GM12878 (cell line): ENCODE data around the gene NLRC5. TPM values are rescaled to one million over a fixed set of nuclear protein-coding genes. Genes with fewer than 3 reads are reported as not detected.

Experiments used
- BCL11A ChIP-seq: IDR thresholded peaks from 2 replicates; pipeline ENCODE4 v1.6.1; 2011; ENCODE audit warnings: low read depth, low read length
- BCLAF1 ChIP-seq: fragments of 450-650 bp; IDR thresholded peaks from 2 replicates; pipeline ENCODE4 v1.6.1; 2017; ENCODE audit warnings: antibody characterized with exemption, mild to moderate bottlenecking, moderate library complexity
- CBX5 ChIP-seq: sonication (generic); IDR thresholded peaks from 2 replicates; pipeline ENCODE4 v1.6.1; 2016; ENCODE audit warnings: low read depth, moderate library complexity, mild to moderate bottlenecking, inconsistent platforms
- CHD1 ChIP-seq: IDR thresholded peaks from 2 replicates; pipeline ENCODE4 v1.6.1; 2012; ENCODE audit warnings: low read depth, low read length, improper control_type of control experiment
- FOXK2 ChIP-seq: fragments of 450-650 bp; IDR thresholded peaks from 2 replicates; pipeline ENCODE4 v1.6.1; 2017; ENCODE audit warnings: mild to moderate bottlenecking, moderate library complexity
- IKZF2 ChIP-seq, 2 experiments: fragments of 450-650 bp; IDR thresholded peaks; 2 replicates each; pipeline ENCODE4 v1.6.1; 2017; ENCODE audit warnings: mild to moderate bottlenecking in 2 of 2, moderate library complexity in 2 of 2
- IRF4 ChIP-seq: IDR thresholded peaks from 2 replicates; pipeline ENCODE4 v1.6.1; 2011; ENCODE audit warnings: low read depth, low read length
- MXI1 ChIP-seq: fragments of 150-350 bp; IDR thresholded peaks from 2 replicates; pipeline ENCODE4 v1.6.1; 2011; ENCODE audit warnings: low read depth, mild to moderate bottlenecking, inconsistent platforms, low read length, improper control_type of control experiment
- POLR2AphosphoS5 ChIP-seq: IDR thresholded peaks from 2 replicates; pipeline ENCODE4 v1.6.1; 2011; ENCODE audit warnings: mild to moderate bottlenecking, low read length, inconsistent platforms
- RB1 ChIP-seq: fragments of 450-650 bp; formaldehyde crosslinking; IDR thresholded peaks from 2 replicates; pipeline ENCODE4 v1.6.1; 2017; ENCODE audit warnings: mild to moderate bottlenecking, borderline replicate concordance
- SMAD1 ChIP-seq: fragments of 450-650 bp; IDR thresholded peaks from 2 replicates; pipeline ENCODE4 v1.6.1; 2018; ENCODE audit warnings: mild to moderate bottlenecking, low read depth; ENCODE audit not compliant: partially characterized antibody
- SPI1 ChIP-seq: IDR thresholded peaks from 2 replicates; pipeline ENCODE4 v1.6.1; 2011; ENCODE audit warnings: low read depth, mild to moderate bottlenecking, low read length, moderate library complexity, borderline replicate concordance; ENCODE audit not compliant: insufficient read depth
- STAT3 ChIP-seq: IDR thresholded peaks from 2 replicates; pipeline ENCODE4 v1.6.1; 2011; ENCODE audit warnings: low read depth, low read length, improper control_type of control experiment
- TARDBP ChIP-seq: IDR thresholded peaks from 2 replicates; pipeline ENCODE4 v1.6.1; 2016; ENCODE audit warnings: borderline replicate concordance
- TCF12 ChIP-seq: IDR thresholded peaks from 2 replicates; pipeline ENCODE4 v1.6.1; 2011; ENCODE audit warnings: low read depth, mild to moderate bottlenecking, low read length
- TCF7 ChIP-seq: IDR thresholded peaks from 2 replicates; pipeline ENCODE4 v1.6.1; 2014; ENCODE audit warnings: antibody characterized with exemption, borderline replicate concordance
- YBX1 ChIP-seq: fragments of 450-650 bp; IDR thresholded peaks from 2 replicates; pipeline ENCODE4 v1.6.1; 2016; ENCODE audit warnings: antibody characterized with exemption
- ZBTB4 ChIP-seq: fragments of 450-650 bp; formaldehyde crosslinking; IDR thresholded peaks from 2 replicates; pipeline ENCODE4 v1.4.0; 2022; ENCODE audit warnings: mild to moderate bottlenecking, moderate library complexity
- polyA plus RNA-seq, 11 experiments: library from polyadenylated mRNA; depleted of rRNA in 4 of 11; unstranded in 6 of 11; stranded (reverse) in 5 of 11; fragments of >200 nt; fragmentation: Nextera tagmentation in 4 of 11; fragmentation: Illumina TruSeq in 1 of 11; extraction: Ambion mirVana in 4 of 11; extraction: Trizol in 1 of 11; gene quantifications; 1 replicate in 1 of 11; 2 replicates in 10 of 11; pipeline versions ENCODE4 v1.2.1 to v1.2.3, GENCODE V29; 2011 to 2016; ENCODE audit warnings: inconsistent platforms in 2 of 11, missing spikeins in 2 of 11, low read depth in 1 of 11
- total RNA-seq, 4 experiments: library from RNA; depleted of rRNA in 3 of 4; stranded (reverse); fragments of >200 nt in 3 of 4; fragmentation: Illumina TruSeq in 1 of 4; extraction: Trizol in 1 of 4; gene quantifications; 2 replicates each; pipeline versions ENCODE4 v1.2.1 to v1.2.3, GENCODE V29; 2013 to 2021
- TF ChIP-seq, protein P1 (sequence below): fragments of 150-350 bp; IDR thresholded peaks from 2 replicates; pipeline ENCODE4 v1.6.1; 2016; ENCODE audit warnings: low read depth, low read length
- TF ChIP-seq, protein P2 (sequence below): IDR thresholded peaks from 2 replicates; pipeline ENCODE4 v1.6.1; 2012; ENCODE audit warnings: low read length, inconsistent platforms

The NLRC5 gene
- total and polyA plus RNA-seq, 10 of the 15 experiments (the other 5 are each of a cell fraction or from before 2014, with no cell fraction given) = 13.1 to 105 (median 57.3) TPM

DNA sequence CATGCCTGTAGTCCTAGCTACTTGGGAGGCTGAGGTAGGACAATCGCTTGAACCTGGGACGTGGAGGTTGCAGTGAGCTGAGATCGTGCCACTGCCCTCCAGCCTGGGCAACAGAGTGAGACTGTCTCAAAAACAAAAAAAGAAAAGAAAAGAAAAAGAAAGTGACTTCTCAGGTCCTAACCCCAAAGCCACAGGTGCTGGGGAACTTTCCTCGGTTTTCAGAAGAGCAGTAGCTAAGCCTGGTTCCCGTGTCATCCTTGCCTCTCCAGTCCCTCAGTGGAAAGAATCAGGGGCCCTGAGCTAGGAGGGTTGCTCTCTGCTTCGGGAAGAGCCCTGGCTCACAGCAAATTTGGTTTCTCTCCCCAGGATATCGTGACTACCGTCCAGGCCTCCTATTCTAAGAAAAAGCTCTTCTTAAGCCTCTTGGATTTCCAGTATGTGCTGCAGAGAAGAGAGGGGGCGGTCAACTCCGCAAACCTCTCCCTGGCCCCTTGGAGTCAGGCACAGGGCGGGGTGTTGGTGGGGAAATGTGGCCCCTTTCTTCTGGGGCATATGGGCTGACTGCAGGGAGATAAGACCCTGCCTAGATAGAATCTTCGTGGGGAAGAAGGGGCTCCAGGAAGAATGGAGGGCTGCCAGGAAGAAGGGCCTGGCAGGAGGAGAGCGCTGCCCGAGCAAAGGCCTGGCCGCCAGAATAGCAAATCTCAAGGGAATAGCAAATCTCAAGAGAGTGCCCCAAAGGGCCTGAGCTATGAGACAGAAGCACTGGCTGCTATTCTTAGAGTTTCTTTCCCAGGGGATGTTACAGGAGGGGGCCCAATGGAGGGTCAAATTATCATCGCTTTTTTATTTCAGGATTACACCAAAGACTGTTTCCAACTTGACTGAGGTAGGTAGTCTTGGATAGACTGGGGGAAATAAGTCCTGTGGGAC lies 8.3 kb upstream of the NLRC5 start (continued):
- no peak for TF ChIP-seq TARDBP
- no peak for TF ChIP-seq CBX5
- no peak for TF ChIP-seq CHD1
- peak; percentile 87 for TF ChIP-seq TCF12
- TF ChIP-seq ZBTB4 (CRISPR knock-in tag) = no peak
- peak; percentile 99 for TF ChIP-seq RB1
- peak; percentile 37 for TF ChIP-seq SMAD1
- peak; percentile 71 to 83 for TF ChIP-seq IKZF2 (IDR thresholded peaks at IDR 0.05)
- TF ChIP-seq BCLAF1 = no peak
- no peak for TF ChIP-seq FOXK2
- TF ChIP-seq, protein P1, sequence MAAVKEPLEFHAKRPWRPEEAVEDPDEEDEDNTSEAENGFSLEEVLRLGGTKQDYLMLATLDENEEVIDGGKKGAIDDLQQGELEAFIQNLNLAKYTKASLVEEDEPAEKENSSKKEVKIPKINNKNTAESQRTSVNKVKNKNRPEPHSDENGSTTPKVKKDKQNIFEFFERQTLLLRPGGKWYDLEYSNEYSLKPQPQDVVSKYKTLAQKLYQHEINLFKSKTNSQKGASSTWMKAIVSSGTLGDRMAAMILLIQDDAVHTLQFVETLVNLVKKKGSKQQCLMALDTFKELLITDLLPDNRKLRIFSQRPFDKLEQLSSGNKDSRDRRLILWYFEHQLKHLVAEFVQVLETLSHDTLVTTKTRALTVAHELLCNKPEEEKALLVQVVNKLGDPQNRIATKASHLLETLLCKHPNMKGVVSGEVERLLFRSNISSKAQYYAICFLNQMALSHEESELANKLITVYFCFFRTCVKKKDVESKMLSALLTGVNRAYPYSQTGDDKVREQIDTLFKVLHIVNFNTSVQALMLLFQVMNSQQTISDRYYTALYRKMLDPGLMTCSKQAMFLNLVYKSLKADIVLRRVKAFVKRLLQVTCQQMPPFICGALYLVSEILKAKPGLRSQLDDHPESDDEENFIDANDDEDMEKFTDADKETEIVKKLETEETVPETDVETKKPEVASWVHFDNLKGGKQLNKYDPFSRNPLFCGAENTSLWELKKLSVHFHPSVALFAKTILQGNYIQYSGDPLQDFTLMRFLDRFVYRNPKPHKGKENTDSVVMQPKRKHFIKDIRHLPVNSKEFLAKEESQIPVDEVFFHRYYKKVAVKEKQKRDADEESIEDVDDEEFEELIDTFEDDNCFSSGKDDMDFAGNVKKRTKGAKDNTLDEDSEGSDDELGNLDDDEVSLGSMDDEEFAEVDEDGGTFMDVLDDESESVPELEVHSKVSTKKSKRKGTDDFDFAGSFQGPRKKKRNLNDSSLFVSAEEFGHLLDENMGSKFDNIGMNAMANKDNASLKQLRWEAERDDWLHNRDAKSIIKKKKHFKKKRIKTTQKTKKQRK = no peak
- TF ChIP-seq MXI1 = no peak
- TF ChIP-seq BCL11A = 0 out of 2 replicates have a peak, but pooled peaks have one; percentile 12
- no peak for TF ChIP-seq IRF4
- TF ChIP-seq SPI1 = no peak
- no peak for TF ChIP-seq TCF7
- TF ChIP-seq, protein P2, sequence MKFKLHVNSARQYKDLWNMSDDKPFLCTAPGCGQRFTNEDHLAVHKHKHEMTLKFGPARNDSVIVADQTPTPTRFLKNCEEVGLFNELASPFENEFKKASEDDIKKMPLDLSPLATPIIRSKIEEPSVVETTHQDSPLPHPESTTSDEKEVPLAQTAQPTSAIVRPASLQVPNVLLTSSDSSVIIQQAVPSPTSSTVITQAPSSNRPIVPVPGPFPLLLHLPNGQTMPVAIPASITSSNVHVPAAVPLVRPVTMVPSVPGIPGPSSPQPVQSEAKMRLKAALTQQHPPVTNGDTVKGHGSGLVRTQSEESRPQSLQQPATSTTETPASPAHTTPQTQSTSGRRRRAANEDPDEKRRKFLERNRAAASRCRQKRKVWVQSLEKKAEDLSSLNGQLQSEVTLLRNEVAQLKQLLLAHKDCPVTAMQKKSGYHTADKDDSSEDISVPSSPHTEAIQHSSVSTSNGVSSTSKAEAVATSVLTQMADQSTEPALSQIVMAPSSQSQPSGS = peak; percentile 38; the same call in 1 of the 2 replicates
- no peak for TF ChIP-seq POLR2AphosphoS5
- peak; percentile 96 for TF ChIP-seq YBX1
- no peak for TF ChIP-seq STAT3
